Measurements from ENCODE around the gene ANXA11. TPM values are rescaled to one million over a fixed set of nuclear protein-coding genes. Genes with fewer than 3 reads are reported as not detected.

The ANXA11 gene
- total and polyA plus RNA-seq, 8 donors: 91.4 to 293 (median 161) TPM

- H3K4me3 ChIP-seq: no peak overlapping the region
- intact Hi-C loops (cut with DNase I; ENCODE audit: low total_unique reads): no loop called here
- no peaks in the 10 kb centered on the region for H3K36me3 ChIP-seq
- no peaks in the 10 kb centered on the region for H3K9me3 ChIP-seq
- no peaks in the 10 kb centered on the region for H3K27me3 ChIP-seq
- WGBS, 5 donors: 70 to 89% (median 84%) methylated on average over 2 of the region's 2 CpGs
- no peak for DNase-seq
- TF ChIP-seq CTCF (IDR thresholded peaks at IDR 0.05) (no peak), POLR2A (IDR thresholded peaks at IDR 0.05) (no peak), EP300 (IDR thresholded peaks at IDR 0.05) (no peak), POLR2AphosphoS5 (IDR thresholded peaks at IDR 0.05) (no peak)
- H3K4me1 ChIP-seq: no peaks in the 10 kb centered on the region
- no peak overlapping the region for H3K27ac ChIP-seq
These were observed 82.6 kb downstream of the ANXA11 start for GRCh38 chr10:80122746-80123145.

- DNase-seq: no peak
- Histone ChIP-seq H3K27ac (no peak overlapping the region), H3K27me3 (no peaks in the 10 kb centered on the region), H3K9me3 (no peaks in the 10 kb centered on the region), H3K36me3 (no peaks in the 10 kb centered on the region), H3K4me1 (no peaks in the 10 kb centered on the region), H3K4me3 (no peak overlapping the region)
- no peak for TF ChIP-seq POLR2A (IDR thresholded peaks at IDR 0.05)
- no peak for TF ChIP-seq POLR2AphosphoS5 (IDR thresholded peaks at IDR 0.05)
- TF ChIP-seq CTCF (IDR thresholded peaks at IDR 0.05): no peak
- no peak for TF ChIP-seq EP300 (IDR thresholded peaks at IDR 0.05)
- intact Hi-C loops (cut with DNase I; ENCODE audit: low total_unique reads): no loop called here
These were observed 83.1 kb downstream of the ANXA11 start for GRCh38 chr10:80122110-80122710.

- no peak overlapping the region for H3K27ac ChIP-seq
- no peaks in the 10 kb centered on the region for H3K36me3 ChIP-seq
- intact Hi-C loops (cut with DNase I; ENCODE audit: low total_unique reads): no loop called here
- WGBS, 5 donors: 68 to 89% (median 82%) methylated on average over 4 of the region's 4 CpGs
- no peaks in the 10 kb centered on the region for H3K27me3 ChIP-seq
- no peak for DNase-seq
- no peaks in the 10 kb centered on the region for H3K9me3 ChIP-seq
- no peaks in the 10 kb centered on the region for H3K4me1 ChIP-seq
- no peak overlapping the region for H3K4me3 ChIP-seq
- TF ChIP-seq POLR2AphosphoS5 (IDR thresholded peaks at IDR 0.05) (no peak), EP300 (IDR thresholded peaks at IDR 0.05) (no peak), POLR2A (IDR thresholded peaks at IDR 0.05) (no peak)
These were observed 86.7 kb downstream of the ANXA11 start for GRCh38 chr10:80118669-80119068.

- Histone ChIP-seq H3K27me3 (no peaks in the 10 kb centered on the region), H3K36me3 (no peaks in the 10 kb centered on the region), H3K9me3 (peaks cover 5 to 32% (median 24%) of the 10 kb centered on the region in 4 donors), H3K27ac (peak overlapping the region in 2 of 5 donors; percentile 14 to 38), H3K4me3 (no peak overlapping the region), H3K4me1 (peaks cover 0 to 4% (median 2%) of the 10 kb centered on the region in 4 donors)
- no peak for TF ChIP-seq EP300 (IDR thresholded peaks at IDR 0.05)
- TF ChIP-seq POLR2A (IDR thresholded peaks at IDR 0.05): no peak
- no peak for TF ChIP-seq CTCF (IDR thresholded peaks at IDR 0.05)
- no peak for TF ChIP-seq POLR2AphosphoS5 (IDR thresholded peaks at IDR 0.05)
- DNase-seq: peak in 1 of 2 donors; percentile 38
- 63 to 100% (median 69%) methylated on average over 1 of the region's 1 CpG for WGBS, 5 donors
- intact Hi-C loops (cut with DNase I; ENCODE audit: low total_unique reads): no loop called here
These were observed 94.4 kb downstream of the ANXA11 start for GRCh38 chr10:80110986-80111385.

GRCh38 chr10:80108576-80109239 is 96.6 kb downstream of the ANXA11 start:
- intact Hi-C loops (cut with DNase I; ENCODE audit: low total_unique reads): no loop called here
- Histone ChIP-seq H3K4me3 (no peak overlapping the region), H3K27me3 (no peaks in the 10 kb centered on the region), H3K4me1 (peaks cover 0 to 14% (median 9%) of the 10 kb centered on the region in 4 donors), H3K36me3 (no peaks in the 10 kb centered on the region), H3K27ac (no peak overlapping the region), H3K9me3 (peaks cover 5 to 32% (median 24%) of the 10 kb centered on the region in 4 donors)
- 85 to 94% (median 93%) methylated on average over 8 of the region's 8 CpGs for WGBS, 5 donors
- TF ChIP-seq CTCF (IDR thresholded peaks at IDR 0.05) (no peak), POLR2AphosphoS5 (IDR thresholded peaks at IDR 0.05) (no peak), EP300 (IDR thresholded peaks at IDR 0.05) (no peak), POLR2A (IDR thresholded peaks at IDR 0.05) (no peak)
- DNase-seq: no peak

All from stomach (tissue), 9 donors.